ENCODE data around the gene CTDSPL. TPM values are rescaled to one million over a fixed set of nuclear protein-coding genes. Genes with fewer than 3 reads are reported as not detected.

CTDSPL gene
- total and polyA plus RNA-seq, 2 of the 13 experiments (the other 11 are each of a cell fraction or from before 2014, with no cell fraction given) = 26.1 to 142 TPM

DNA sequence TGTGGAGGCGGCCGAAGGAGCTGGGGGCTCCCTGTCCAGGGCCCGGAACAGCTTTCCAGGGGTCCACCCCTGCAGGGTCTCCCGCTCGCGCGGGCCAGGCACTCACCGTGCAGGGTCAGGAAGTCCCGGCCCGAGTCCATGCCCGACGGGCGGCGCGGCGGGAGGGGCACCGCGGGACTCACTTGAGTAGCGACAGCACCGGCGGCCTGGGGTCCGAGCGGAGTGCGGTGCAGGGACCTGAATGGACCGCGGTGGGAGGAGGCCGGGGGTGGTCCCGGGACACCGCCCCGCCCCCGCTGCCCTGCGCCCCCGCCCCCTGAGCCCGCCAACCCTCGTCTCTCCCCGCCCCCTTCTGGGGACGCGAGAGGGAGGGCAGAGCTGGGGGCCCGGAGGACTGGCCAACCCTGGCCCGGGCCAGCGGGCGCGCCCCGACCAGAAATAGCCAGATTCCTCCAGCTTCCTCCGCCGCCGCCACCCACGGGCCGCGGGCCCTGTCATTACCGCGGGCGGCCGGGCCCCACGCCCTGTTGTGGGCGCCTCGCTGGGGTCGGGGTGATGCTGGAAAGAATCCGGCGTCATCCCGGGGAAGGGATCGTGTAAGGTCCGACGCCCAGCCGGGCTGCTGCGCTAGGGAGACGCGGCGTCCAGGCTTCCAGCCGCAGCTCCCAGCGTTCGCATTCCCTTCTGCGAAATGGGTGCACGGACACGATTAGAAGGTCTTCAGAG lies 167.9 kb downstream of the CTDSPL start, which contains the start of gene PLCD1 (continued):
- TF ChIP-seq, protein P1, sequence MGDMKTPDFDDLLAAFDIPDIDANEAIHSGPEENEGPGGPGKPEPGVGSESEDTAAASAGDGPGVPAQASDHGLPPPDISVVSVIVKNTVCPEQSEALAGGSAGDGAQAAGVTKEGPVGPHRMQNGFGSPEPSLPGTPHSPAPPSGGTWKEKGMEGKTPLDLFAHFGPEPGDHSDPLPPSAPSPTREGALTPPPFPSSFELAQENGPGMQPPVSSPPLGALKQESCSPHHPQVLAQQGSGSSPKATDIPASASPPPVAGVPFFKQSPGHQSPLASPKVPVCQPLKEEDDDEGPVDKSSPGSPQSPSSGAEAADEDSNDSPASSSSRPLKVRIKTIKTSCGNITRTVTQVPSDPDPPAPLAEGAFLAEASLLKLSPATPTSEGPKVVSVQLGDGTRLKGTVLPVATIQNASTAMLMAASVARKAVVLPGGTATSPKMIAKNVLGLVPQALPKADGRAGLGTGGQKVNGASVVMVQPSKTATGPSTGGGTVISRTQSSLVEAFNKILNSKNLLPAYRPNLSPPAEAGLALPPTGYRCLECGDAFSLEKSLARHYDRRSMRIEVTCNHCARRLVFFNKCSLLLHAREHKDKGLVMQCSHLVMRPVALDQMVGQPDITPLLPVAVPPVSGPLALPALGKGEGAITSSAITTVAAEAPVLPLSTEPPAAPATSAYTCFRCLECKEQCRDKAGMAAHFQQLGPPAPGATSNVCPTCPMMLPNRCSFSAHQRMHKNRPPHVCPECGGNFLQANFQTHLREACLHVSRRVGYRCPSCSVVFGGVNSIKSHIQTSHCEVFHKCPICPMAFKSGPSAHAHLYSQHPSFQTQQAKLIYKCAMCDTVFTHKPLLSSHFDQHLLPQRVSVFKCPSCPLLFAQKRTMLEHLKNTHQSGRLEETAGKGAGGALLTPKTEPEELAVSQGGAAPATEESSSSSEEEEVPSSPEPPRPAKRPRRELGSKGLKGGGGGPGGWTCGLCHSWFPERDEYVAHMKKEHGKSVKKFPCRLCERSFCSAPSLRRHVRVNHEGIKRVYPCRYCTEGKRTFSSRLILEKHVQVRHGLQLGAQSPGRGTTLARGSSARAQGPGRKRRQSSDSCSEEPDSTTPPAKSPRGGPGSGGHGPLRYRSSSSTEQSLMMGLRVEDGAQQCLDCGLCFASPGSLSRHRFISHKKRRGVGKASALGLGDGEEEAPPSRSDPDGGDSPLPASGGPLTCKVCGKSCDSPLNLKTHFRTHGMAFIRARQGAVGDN (CRISPR knock-in tag; IDR thresholded peaks at IDR 0.05) = peak; percentile 50; the same call in 1 of the 2 replicates
- TF ChIP-seq, protein P2, sequence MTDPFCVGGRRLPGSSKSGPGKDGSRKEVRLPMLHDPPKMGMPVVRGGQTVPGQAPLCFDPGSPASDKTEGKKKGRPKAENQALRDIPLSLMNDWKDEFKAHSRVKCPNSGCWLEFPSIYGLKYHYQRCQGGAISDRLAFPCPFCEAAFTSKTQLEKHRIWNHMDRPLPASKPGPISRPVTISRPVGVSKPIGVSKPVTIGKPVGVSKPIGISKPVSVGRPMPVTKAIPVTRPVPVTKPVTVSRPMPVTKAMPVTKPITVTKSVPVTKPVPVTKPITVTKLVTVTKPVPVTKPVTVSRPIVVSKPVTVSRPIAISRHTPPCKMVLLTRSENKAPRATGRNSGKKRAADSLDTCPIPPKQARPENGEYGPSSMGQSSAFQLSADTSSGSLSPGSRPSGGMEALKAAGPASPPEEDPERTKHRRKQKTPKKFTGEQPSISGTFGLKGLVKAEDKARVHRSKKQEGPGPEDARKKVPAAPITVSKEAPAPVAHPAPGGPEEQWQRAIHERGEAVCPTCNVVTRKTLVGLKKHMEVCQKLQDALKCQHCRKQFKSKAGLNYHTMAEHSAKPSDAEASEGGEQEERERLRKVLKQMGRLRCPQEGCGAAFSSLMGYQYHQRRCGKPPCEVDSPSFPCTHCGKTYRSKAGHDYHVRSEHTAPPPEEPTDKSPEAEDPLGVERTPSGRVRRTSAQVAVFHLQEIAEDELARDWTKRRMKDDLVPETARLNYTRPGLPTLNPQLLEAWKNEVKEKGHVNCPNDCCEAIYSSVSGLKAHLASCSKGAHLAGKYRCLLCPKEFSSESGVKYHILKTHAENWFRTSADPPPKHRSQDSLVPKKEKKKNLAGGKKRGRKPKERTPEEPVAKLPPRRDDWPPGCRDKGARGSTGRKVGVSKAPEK (CRISPR knock-in tag; IDR thresholded peaks at IDR 0.05; ENCODE audit: borderline replicate concordance) = no peak; the same call in 1 of the 2 replicates
- TF ChIP-seq SNAI1 (CRISPR knock-in tag; IDR thresholded peaks at IDR 0.05; ENCODE audit: borderline replicate concordance) (no peak), SALL2 (CRISPR knock-in tag; IDR thresholded peaks at IDR 0.05) (no peak), HDAC1 (CRISPR knock-in tag; IDR thresholded peaks at IDR 0.05) (peak; percentile 25; the same call in 1 of the 2 replicates), TSC22D2 (CRISPR knock-in tag; IDR thresholded peaks at IDR 0.05; ENCODE audit: borderline replicate concordance) (no peak), ISX (CRISPR knock-in tag; conservative IDR thresholded peaks at IDR 0.05) (no peak), ADNP (CRISPR knock-in tag; IDR thresholded peaks at IDR 0.05) (0 out of 2 replicates have a peak, but pooled peaks have one; percentile 15), NFRKB (IDR thresholded peaks at IDR 0.05) (no peak), NFE2L2 (IDR thresholded peaks at IDR 0.05; ENCODE audit: low read length) (no peak), RXRB (CRISPR knock-in tag; IDR thresholded peaks at IDR 0.05; ENCODE audit: borderline replicate concordance) (no peak), ZNF777 (CRISPR knock-in tag; IDR thresholded peaks at IDR 0.05) (peak; percentile 84)
- TF ChIP-seq, protein P3, sequence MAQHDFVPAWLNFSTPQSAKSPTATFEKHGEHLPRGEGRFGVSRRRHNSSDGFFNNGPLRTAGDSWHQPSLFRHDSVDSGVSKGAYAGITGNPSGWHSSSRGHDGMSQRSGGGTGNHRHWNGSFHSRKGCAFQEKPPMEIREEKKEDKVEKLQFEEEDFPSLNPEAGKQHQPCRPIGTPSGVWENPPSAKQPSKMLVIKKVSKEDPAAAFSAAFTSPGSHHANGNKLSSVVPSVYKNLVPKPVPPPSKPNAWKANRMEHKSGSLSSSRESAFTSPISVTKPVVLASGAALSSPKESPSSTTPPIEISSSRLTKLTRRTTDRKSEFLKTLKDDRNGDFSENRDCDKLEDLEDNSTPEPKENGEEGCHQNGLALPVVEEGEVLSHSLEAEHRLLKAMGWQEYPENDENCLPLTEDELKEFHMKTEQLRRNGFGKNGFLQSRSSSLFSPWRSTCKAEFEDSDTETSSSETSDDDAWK (CRISPR knock-in tag; IDR thresholded peaks at IDR 0.05) = no peak
- TF ChIP-seq, protein P4, sequence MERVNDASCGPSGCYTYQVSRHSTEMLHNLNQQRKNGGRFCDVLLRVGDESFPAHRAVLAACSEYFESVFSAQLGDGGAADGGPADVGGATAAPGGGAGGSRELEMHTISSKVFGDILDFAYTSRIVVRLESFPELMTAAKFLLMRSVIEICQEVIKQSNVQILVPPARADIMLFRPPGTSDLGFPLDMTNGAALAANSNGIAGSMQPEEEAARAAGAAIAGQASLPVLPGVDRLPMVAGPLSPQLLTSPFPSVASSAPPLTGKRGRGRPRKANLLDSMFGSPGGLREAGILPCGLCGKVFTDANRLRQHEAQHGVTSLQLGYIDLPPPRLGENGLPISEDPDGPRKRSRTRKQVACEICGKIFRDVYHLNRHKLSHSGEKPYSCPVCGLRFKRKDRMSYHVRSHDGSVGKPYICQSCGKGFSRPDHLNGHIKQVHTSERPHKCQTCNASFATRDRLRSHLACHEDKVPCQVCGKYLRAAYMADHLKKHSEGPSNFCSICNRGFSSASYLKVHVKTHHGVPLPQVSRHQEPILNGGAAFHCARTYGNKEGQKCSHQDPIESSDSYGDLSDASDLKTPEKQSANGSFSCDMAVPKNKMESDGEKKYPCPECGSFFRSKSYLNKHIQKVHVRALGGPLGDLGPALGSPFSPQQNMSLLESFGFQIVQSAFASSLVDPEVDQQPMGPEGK (CRISPR knock-in tag; IDR thresholded peaks at IDR 0.05) = peak; percentile 68
- TF ChIP-seq, protein P5, sequence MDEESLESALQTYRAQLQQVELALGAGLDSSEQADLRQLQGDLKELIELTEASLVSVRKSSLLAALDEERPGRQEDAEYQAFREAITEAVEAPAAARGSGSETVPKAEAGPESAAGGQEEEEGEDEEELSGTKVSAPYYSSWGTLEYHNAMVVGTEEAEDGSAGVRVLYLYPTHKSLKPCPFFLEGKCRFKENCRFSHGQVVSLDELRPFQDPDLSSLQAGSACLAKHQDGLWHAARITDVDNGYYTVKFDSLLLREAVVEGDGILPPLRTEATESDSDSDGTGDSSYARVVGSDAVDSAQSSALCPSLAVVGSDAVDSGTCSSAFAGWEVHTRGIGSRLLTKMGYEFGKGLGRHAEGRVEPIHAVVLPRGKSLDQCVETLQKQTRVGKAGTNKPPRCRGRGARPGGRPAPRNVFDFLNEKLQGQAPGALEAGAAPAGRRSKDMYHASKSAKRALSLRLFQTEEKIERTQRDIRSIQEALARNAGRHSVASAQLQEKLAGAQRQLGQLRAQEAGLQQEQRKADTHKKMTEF (CRISPR knock-in tag; IDR thresholded peaks at IDR 0.05) = no peak; the same call in 1 of the 2 replicates

Measured in HepG2 (cell line).